Erythroblast (primary cell): ENCODE measurements around the gene PLCB3.

Source experiments
- DNase-seq, 2 experiments: peaks; one replicate each; lab custom pipeline; 2025; lab: John Stamatoyannopoulos, UW
- GATA1 ChIP-seq: IDR thresholded peaks from 2 replicates; pipeline ENCODE4 v1.6.1; 2011; ENCODE audit warnings: low read depth, mild to moderate bottlenecking, control low read depth, low read length, moderate library complexity
- POLR2A ChIP-seq: IDR thresholded peaks from 2 replicates; pipeline ENCODE4 v1.6.1; 2011; ENCODE audit warnings: mild to moderate bottlenecking, low read length

Gene PLCB3

GRCh38 chr11:64211181-64211872 lies 40.0 kb upstream of the PLCB3 start:
- TF ChIP-seq POLR2A: no peak
- no peak for TF ChIP-seq GATA1
- no peak for DNase-seq

GRCh38 chr11:64216879-64217278 lies 34.5 kb upstream of the PLCB3 start:
- TF ChIP-seq POLR2A: no peak
- TF ChIP-seq GATA1: no peak
- no peak for DNase-seq

DNA sequence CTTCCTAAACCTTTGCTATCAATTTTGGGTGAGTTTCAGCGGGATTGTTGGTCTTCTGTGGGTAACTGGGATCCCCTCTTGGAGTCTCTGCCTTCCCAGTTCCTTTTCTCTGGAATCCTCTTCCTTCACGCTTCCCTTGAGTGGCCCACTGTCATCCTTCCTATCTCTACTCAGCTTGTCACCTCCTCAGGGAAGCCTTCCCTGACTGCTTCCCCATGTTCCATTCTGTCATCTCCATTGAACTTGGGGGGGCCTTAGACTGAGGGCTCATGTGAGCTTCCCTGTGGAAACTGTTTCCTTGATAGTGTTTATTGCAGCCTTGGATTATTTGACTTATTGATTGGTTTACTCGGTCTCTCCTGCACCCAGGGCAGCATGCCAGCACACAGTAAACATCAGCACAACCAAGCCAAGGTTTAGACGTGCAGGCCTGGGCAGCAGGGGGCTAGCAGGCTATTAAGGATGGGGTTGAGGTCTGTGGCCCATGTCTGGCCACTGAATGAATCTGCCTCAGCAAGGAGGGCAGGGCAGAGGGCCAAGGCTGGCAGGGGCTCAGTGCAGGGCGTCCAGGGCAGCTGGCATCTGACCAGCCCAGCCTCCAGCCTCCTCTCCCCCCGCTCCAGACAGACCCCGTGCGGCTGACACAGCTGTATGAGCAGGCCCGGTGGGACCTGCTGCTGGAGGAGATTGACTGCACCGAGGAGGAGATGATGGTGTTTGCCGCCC lies 32.5 kb upstream of the PLCB3 start:
- no peak for DNase-seq
- no peak for TF ChIP-seq POLR2A

DNA sequence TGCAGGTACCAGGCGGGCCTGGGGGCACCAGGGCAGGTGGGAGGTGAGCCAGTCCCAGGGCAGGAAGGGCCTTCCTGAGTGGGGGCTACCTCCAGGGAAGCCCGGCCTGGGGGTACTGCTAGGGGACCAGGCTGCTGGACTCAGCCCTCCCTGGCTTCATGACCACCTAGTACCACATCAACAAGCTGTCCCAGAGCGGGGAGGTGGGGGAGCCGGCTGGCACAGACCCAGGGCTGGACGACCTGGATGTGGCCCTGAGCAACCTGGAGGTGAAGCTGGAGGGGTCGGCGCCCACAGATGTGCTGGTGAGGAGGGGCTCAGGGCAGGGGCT lies 32.0 kb upstream of the PLCB3 start:
- DNase-seq: no peak
- TF ChIP-seq POLR2A: no peak
- no peak for TF ChIP-seq GATA1

DNA sequence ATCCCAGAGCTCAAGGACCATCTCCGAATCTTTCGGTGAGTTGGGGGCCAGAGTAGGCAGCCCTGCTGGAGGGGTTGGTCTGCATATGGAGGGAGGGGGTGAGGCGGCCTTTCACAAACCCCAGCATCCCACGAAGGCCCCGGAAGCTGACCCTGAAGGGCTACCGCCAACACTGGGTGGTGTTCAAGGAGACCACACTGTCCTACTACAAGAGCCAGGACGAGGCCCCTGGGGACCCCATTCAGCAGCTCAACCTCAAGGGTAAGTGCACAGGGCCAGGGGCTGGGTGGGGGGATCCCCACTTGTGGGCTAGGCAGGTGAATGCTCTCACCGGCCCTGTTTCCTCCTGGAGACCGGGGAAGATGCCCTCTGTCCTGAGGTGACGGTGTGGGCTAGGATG lies 31.6 kb upstream of the PLCB3 start:
- no peak for DNase-seq
- no peak for TF ChIP-seq GATA1
- peak; percentile 15 for TF ChIP-seq POLR2A

DNA sequence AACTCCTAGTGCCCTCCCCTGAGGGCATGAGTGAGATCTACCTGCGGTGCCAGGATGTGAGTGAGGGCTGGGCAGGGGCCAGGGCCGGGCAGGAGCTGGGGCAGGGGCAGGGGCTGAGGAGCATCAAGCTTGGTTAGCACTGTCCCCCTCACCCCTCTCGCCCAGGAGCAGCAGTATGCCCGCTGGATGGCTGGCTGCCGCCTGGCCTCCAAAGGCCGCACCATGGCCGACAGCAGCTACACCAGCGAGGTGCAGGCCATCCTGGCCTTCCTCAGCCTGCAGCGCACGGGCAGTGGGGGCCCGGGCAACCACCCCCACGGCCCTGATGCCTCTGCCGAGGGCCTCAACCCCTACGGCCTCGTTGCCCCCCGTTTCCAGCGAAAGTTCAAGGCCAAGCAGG lies 31.1 kb upstream of the PLCB3 start:
- no peak for TF ChIP-seq POLR2A
- no peak for TF ChIP-seq GATA1
- DNase-seq: no peak

DNA sequence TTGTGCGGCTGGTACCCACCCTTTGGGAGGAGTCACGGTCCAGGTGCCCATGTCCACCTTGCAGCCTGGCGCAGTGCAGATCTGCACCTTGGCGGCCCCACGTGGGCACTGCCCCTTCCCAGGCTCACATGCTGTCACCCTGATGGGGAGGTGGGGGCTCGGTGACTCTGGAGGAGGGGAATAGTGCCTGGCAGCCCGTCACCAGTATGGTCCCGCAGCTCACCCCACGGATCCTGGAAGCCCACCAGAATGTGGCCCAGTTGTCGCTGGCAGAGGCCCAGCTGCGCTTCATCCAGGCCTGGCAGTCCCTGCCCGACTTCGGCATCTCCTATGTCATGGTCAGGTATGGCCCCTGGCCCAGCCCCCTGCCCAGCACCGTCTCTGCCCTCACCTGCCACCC lies 30.5 kb upstream of the PLCB3 start:
- DNase-seq: no peak
- no peak for TF ChIP-seq GATA1
- no peak for TF ChIP-seq POLR2A

DNA sequence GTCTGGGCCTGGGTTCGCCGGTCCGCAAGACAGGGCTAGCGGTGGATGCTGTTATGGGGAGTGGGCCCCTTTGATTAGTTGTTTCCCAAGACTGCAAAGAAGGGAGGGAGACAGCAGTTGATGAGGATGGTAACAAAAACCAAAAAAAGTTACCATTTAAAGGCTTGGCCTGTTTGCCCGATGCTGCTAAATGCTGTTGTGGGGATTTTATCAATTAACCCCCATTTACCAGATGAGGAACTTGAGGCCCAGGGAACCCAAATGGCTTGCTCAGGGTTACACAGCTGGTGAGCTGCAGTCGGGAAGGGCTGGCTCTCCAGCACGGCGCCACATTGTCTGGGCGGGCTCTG lies 28.7 kb upstream of the PLCB3 start:
- TF ChIP-seq POLR2A: no peak
- TF ChIP-seq GATA1: no peak
- no peak for DNase-seq

- no peak for DNase-seq
- TF ChIP-seq POLR2A (no peak), GATA1 (no peak)
Observed at GRCh38 chr11:64223001-64223651, 28.2 kb upstream of the PLCB3 start.

- peak; percentile 59 for TF ChIP-seq POLR2A
- no peak for TF ChIP-seq GATA1
- DNase-seq: no peak
Observed at GRCh38 chr11:64224151-64224890, 27.0 kb upstream of the PLCB3 start.

GRCh38 chr11:64224891-64225607 lies 26.3 kb upstream of the PLCB3 start:
- no peak for TF ChIP-seq POLR2A
- TF ChIP-seq GATA1: no peak
- no peak for DNase-seq

DNA sequence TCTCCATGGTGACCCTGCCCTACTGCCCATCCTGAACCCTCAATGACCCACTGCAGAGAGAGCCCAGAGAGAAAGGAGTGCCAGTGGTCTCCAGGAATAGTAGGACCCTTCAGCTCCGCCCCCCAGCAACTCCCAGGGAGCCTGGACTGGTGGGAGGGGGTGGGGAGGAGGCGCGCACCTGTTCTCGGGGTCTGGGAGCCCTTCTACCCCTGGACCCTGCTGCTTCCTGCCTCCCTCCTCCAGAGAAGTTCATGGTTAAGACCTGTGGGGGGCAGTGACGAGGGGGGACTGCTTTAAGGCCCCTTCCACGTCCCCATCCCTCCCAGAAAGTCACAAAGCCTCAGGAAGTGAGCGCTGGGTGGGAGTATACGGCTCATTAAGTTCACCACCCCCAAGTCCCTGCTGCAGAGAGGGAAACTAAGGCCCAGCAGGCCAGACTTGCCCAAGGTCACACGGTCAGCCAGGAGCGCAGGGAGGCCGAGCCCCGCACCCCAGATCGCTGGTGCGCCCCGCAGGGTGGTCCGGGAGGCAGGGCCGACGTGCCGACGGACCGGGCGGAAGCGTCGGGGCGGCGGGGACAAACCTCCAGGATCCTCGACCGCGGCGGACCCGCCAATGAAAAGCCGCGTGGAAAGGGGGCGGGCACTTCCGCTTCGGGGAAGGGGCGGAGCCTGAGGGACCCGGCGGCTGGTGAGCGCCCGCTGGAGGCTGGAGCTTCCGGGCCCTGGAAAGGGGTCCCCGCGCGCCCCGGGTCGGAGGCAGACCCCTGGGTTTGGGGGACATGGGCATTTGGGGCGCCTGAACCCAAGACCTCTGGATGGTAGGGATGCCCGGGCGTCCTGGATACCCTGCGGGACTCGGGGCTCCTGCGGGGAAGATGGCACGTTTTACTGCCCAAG lies 25.5 kb upstream of the PLCB3 start, which contains the start of the genes NUDT22 and TRPT1:
Gene NUDT22 (plus strand): TSS at position 667 of the 899 bp plus-strand sequence. CDS start 379 bp downstream, outside the sequence.
Gene TRPT1 (minus strand): TSS at position 579 of the 899 bp plus-strand sequence. CDS start 326 bp downstream, at position 253.
- TF ChIP-seq POLR2A: peak; percentile 75
- TF ChIP-seq GATA1: no peak
- peak; percentile 87 to 91 for DNase-seq

- peak; percentile 71 to 75 for DNase-seq
- TF ChIP-seq GATA1: no peak
- peak; percentile 40 for TF ChIP-seq POLR2A
Observed at GRCh38 chr11:64226507-64227051, 24.8 kb upstream of the PLCB3 start.
